Hepatocyte (in vitro differentiated cells): Measurements from ENCODE around the gene SMIM21. TPM values are rescaled to one million over a fixed set of nuclear protein-coding genes. Genes with fewer than 3 reads are reported as not detected.

ENCODE experiments used
- DNase-seq: peaks from one replicate; pipeline ENCODE4 v3.0.0-alpha.2; 2016; ENCODE audit warnings: low spot score
- H2AFZ ChIP-seq: fragments of 200-600 bp; sonication (generic); 2 replicates; pipeline ENCODE4 v1.6.0; 2016; ENCODE audit warnings: antibody characterized with exemption, mild to moderate bottlenecking
- H3K27ac ChIP-seq: fragments of 200-600 bp; sonication (generic); 2 replicates; pipeline ENCODE4 v1.5.1; 2016; ENCODE audit warnings: mild to moderate bottlenecking
- H3K27me3 ChIP-seq: fragments of 200-600 bp; sonication (generic); 2 replicates; pipeline ENCODE4 v1.6.1; 2016
- H3K36me3 ChIP-seq: fragments of 200-600 bp; sonication (generic); replicated peaks from 2 replicates; pipeline ENCODE4 v1.5.1; 2016; ENCODE audit warnings: low read depth; ENCODE audit not compliant: insufficient read depth
- H3K4me1 ChIP-seq: fragments of 200-600 bp; sonication (generic); 2 replicates; pipeline ENCODE4 v1.5.1; 2016; ENCODE audit warnings: mild to moderate bottlenecking, moderate library complexity; ENCODE audit not compliant: insufficient read depth
- H3K4me2 ChIP-seq: fragments of 200-600 bp; sonication (generic); 2 replicates; pipeline ENCODE4 v1.6.0; 2016
- H3K4me3 ChIP-seq: fragments of 200-600 bp; sonication (generic); 2 replicates; pipeline ENCODE4 v1.5.1; 2016; ENCODE audit warnings: mild to moderate bottlenecking
- H3K79me2 ChIP-seq: fragments of 200-600 bp; sonication (generic); 2 replicates; pipeline ENCODE4 v1.6.0; 2017; ENCODE audit warnings: mild to moderate bottlenecking
- H3K9me2 ChIP-seq: fragments of 200-600 bp; sonication (generic); replicated peaks from 2 replicates; pipeline ENCODE4 v1.6.0; 2017; ENCODE audit warnings: mild to moderate bottlenecking; ENCODE audit not compliant: insufficient read depth
- H3K9me3 ChIP-seq: fragments of 200-600 bp; sonication (generic); 2 replicates; pipeline ENCODE4 v1.5.1; 2016; ENCODE audit warnings: low read depth, mild to moderate bottlenecking
- H4K20me1 ChIP-seq: fragments of 200-600 bp; sonication (generic); 2 replicates; pipeline ENCODE4 v1.6.0; 2016; ENCODE audit warnings: mild to moderate bottlenecking; ENCODE audit not compliant: insufficient read depth, poor library complexity, severe bottlenecking
- EZH2 ChIP-seq: fragments of 200-600 bp; sonication (generic); IDR thresholded peaks from 2 replicates; pipeline ENCODE4 v1.6.1; 2016; ENCODE audit warnings: antibody characterized with exemption, mild to moderate bottlenecking, borderline replicate concordance
- EZH2phosphoT487 ChIP-seq: fragments of 200-600 bp; sonication (generic); IDR thresholded peaks from one replicate; pipeline ENCODE4 v1.6.1; 2018; ENCODE audit warnings: antibody characterized with exemption, mild to moderate bottlenecking, low read depth, moderate library complexity; ENCODE audit not compliant: unreplicated experiment, severe bottlenecking
- WGBS: methylation state at CpG from one replicate; pipeline ENCODE4 v1.1.6; 2016; ENCODE audit warnings: low lambda C conversion rate; ENCODE audit errors: missing lambda C conversion rate; 5-methylcytosine and 5-hydroxymethylcytosine counted together
- polyA plus RNA-seq: library from polyadenylated mRNA; unstranded; fragments of >200 nt; fragmentation: Nextera tagmentation; extraction: Ambion mirVana; gene quantifications from 2 replicates; pipeline ENCODE4 v1.2.1, GENCODE V29; 2016
- total RNA-seq: library from RNA; depleted of rRNA; stranded (reverse); fragments of >200 nt; gene quantifications from 2 replicates; pipeline ENCODE4 v1.2.3, GENCODE V29; 2014
- TF ChIP-seq, protein P1 (sequence below): fragments of 200-600 bp; sonication (generic); IDR thresholded peaks from 2 replicates; pipeline ENCODE4 v1.5.1; 2016; ENCODE audit warnings: antibody characterized with exemption, mild to moderate bottlenecking; ENCODE audit not compliant: poor library complexity

The SMIM21 gene
- total RNA-seq (not detected in 2 replicates), polyA plus RNA-seq (not detected in 2 replicates)

DNA sequence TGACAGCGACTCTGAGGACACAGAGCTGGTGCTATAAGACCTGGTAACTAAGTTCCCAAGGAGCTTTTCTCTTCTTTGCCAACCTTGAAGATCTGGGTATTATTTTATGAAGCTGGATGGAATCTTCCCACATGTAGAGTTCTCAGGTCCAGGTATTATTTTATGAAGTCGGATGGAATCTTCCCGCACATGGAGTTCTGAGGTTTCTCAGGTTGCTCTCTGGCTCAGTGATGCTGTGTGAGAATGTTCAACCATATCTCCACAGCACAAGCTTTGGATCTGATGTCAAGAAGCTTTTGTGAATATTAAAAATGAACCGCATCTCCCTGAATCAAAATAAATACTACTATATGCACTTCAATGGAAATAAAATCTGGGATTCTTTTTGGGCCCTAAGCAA, at the start of gene SMIM21:
Gene SMIM21 (minus strand): TSS at position 101 of the 400 bp plus-strand sequence. CDS start 140 bp downstream, outside the sequence.
- H3K79me2 ChIP-seq: no peaks in the 10 kb centered on the region
- H4K20me1 ChIP-seq: no peaks in the 10 kb centered on the region
- no peaks in the 10 kb centered on the region for H3K27me3 ChIP-seq
- no peak within 1 kb of the TSS for H3K27ac ChIP-seq
- no peak for TF ChIP-seq EZH2
- no peak for TF ChIP-seq EZH2phosphoT487
- TF ChIP-seq, protein P1, sequence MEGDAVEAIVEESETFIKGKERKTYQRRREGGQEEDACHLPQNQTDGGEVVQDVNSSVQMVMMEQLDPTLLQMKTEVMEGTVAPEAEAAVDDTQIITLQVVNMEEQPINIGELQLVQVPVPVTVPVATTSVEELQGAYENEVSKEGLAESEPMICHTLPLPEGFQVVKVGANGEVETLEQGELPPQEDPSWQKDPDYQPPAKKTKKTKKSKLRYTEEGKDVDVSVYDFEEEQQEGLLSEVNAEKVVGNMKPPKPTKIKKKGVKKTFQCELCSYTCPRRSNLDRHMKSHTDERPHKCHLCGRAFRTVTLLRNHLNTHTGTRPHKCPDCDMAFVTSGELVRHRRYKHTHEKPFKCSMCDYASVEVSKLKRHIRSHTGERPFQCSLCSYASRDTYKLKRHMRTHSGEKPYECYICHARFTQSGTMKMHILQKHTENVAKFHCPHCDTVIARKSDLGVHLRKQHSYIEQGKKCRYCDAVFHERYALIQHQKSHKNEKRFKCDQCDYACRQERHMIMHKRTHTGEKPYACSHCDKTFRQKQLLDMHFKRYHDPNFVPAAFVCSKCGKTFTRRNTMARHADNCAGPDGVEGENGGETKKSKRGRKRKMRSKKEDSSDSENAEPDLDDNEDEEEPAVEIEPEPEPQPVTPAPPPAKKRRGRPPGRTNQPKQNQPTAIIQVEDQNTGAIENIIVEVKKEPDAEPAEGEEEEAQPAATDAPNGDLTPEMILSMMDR: no peak
- no peak within 1 kb of the TSS for H3K4me3 ChIP-seq
- WGBS: 96% methylated on average over 4 of the region's 4 CpGs
- H2AFZ ChIP-seq: no peak within 1 kb of the TSS
- no peaks in the 10 kb centered on the region for H3K9me3 ChIP-seq
- no peaks in the 10 kb centered on the region for H3K36me3 ChIP-seq
- DNase-seq: no peak
- H3K9me2 ChIP-seq: no peaks in the 10 kb centered on the region
- H3K4me2 ChIP-seq: no peak within 1 kb of the TSS
- H3K4me1 ChIP-seq: no peaks in the 10 kb centered on the region

DNA sequence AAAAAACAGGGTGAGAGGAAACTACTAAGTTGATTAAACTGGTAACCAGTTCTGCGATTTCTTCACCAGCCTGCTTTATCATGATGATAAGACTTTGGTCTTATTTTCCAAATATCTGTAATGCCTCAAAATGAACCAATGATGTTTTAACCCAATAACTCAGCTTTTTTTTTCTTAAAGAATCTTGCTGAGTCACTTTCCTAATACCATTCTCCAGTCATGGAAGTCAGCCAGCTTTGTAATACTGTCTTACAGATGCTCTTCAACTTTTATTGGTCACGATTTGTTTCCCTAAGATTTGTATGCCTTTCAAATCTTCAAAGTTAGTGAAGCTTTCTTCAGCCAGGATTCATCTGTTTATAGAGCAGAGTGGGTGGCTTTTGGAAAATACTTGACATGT, 47.7 kb upstream of the SMIM21 start:
- no peak overlapping the region for H3K27ac ChIP-seq
- H3K9me3 ChIP-seq: no peaks in the 10 kb centered on the region
- no peaks in the 10 kb centered on the region for H3K9me2 ChIP-seq
- DNase-seq: peak; percentile 47
- no peak overlapping the region for H2AFZ ChIP-seq
- no peaks in the 10 kb centered on the region for H3K79me2 ChIP-seq
- no peaks in the 10 kb centered on the region for H3K36me3 ChIP-seq
- H4K20me1 ChIP-seq: no peaks in the 10 kb centered on the region
- peak overlapping the region; percentile 5 for H3K4me2 ChIP-seq
- TF ChIP-seq EZH2phosphoT487: no peak
- WGBS: 62% methylated on average over 2 of the region's 2 CpGs
- no peaks in the 10 kb centered on the region for H3K27me3 ChIP-seq
- H3K4me3 ChIP-seq: no peak overlapping the region
- H3K4me1 ChIP-seq: peaks cover 4% of the 10 kb centered on the region

DNA sequence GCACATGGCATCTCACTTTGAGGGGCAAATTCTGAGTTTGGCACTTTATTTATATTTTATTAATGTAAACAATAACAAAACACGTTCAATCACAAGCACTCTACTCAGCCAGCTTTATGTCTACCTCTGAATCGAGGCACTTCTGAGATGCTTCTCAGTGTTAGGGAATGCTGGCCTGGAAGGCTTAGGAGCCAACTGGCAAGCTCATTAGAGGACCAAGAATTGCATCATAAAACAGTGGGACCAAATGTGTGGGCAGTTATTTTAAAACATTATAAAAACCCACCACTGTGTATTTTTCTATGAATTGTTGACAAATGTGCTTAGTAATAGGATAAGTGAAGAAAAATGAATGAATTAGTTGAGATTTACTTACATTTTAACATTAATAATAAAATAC, 46.8 kb upstream of the SMIM21 start:
- H3K36me3 ChIP-seq: no peaks in the 10 kb centered on the region
- peaks cover 4% of the 10 kb centered on the region for H3K4me1 ChIP-seq
- no peak overlapping the region for H3K4me2 ChIP-seq
- no peak overlapping the region for H3K4me3 ChIP-seq
- no peak overlapping the region for H2AFZ ChIP-seq
- H3K9me2 ChIP-seq: no peaks in the 10 kb centered on the region
- no peak for DNase-seq
- H3K9me3 ChIP-seq: no peaks in the 10 kb centered on the region
- no peaks in the 10 kb centered on the region for H3K79me2 ChIP-seq
- no peaks in the 10 kb centered on the region for H3K27me3 ChIP-seq
- no peak overlapping the region for H3K27ac ChIP-seq
- TF ChIP-seq EZH2phosphoT487: no peak
- no peak for TF ChIP-seq EZH2
- TF ChIP-seq, protein P1: no peak
- H4K20me1 ChIP-seq: no peaks in the 10 kb centered on the region
- 76% methylated on average over 2 of the region's 2 CpGs for WGBS

DNA sequence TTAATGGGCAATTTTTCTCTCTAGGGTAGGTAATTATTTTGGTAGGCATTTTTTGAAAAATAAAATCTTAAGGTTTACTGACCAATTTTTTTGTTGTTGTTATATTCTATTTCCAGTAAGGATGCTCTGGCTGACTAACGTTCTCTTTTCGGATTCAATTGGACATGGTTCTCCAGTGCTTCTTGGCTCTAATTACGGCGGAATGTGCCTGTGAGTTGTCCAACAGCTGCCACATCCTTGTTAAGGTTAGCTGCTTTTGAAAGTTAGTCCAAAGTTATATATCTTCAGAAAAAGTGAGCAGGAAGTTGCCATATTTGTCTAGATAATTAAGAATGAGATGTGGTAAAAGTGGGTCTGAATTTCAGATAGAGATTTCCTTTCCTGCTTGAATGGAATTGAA, 45.8 kb upstream of the SMIM21 start:
- 82% methylated on average over 4 of the region's 4 CpGs for WGBS
- Histone ChIP-seq H4K20me1 (no peaks in the 10 kb centered on the region), H2AFZ (no peak overlapping the region), H3K4me3 (no peak overlapping the region), H3K79me2 (no peaks in the 10 kb centered on the region), H3K4me1 (peaks cover 4% of the 10 kb centered on the region), H3K4me2 (no peak overlapping the region), H3K9me3 (no peaks in the 10 kb centered on the region), H3K9me2 (no peaks in the 10 kb centered on the region), H3K27me3 (no peaks in the 10 kb centered on the region), H3K27ac (no peak overlapping the region), H3K36me3 (no peaks in the 10 kb centered on the region)
- DNase-seq: no peak
- TF ChIP-seq, protein P1: no peak
- TF ChIP-seq EZH2: no peak
- TF ChIP-seq EZH2phosphoT487: no peak
